ENCODE measurements around the gene C19orf25.

C19orf25 gene

DNA sequence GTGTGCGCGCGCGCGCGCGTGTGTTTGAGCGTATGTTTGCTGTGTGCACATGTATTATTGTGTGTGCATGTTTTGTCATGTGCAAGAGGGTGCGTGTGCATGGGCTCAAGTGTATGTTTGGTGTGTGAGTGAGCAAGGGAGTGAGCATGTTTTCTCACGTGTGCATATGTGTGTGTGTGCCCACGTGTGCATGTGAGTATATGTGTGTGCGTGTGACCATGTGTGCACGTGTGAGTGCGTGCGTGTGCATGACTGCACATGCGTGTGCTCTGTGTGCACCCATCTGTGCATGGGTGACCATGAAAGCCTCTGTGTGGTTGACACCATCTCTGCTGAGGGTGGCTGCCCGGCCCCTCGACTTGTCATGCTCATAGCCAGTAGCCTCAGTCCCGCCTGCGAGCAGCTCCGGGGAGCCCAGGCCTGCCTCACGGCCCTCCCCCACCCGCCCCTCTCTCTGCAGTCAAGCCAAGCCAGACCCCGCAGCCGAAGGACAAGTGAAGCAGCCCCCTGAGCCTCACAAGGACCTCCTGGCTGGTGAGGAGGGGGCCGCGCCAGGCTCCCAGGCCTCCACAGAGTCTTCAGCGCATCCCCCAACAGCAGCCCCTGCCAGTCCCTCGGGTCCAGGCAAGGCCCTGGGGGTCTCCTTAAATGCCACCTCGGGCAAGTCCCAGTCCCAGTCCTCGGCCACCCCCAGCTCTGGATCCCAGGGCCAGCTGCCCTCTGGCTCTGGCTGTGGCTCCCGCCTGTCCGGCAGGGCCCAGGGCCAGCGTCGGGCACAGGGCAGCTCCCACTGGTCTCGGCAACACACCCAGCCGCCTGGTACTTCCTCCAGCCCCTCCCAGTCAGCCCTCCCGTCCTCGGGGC is 17.9 kb upstream of the C19orf25 start:
- no peak for DNase-seq (ENCODE audit: low read depth, low spot score)

DNA sequence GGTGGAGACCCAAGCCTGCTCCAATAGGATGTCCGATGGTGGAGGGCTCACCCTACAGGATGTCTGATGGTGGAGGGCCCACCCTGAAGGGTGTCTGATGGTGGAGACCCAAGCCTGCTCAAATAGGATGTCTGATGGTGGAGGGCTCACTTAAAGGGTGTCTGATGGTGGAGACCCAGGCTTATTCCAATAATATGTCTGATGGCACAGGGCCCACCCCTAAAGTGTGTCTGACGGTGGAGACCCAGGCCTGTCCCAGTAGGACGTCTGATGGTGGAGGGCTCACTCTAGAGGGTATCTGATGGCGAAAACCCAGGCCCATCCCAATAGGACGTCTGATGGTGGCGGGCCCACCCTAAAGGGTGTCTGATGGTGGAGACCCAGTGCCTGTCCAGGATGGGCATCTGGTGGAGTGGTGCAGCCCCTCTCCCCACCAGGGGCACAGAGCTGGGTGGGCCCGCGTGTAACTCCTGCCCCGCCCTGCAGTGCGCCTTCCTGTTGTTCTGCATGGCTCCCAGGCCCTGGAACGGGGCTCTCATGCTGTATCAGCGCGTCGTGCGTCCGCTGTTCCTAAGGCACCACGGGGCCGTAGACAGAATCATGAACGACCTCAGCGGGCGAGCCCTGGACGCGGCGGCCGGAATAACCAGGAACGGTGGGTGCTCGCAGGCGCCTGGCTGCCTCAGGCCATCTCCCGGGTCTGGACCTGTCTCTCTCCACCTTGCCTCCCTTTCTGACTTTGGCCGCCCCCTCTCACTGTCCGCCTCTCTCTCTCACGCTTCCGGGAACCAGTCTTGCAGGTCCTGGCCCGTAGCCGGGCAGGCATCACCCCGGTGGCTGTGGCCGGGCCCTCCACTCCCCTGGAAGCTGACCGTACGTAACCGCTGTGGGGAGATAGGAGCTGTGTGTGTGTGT is 17.0 kb upstream of the C19orf25 start:
- no peak for DNase-seq (ENCODE audit: low read depth, low spot score)

DNA sequence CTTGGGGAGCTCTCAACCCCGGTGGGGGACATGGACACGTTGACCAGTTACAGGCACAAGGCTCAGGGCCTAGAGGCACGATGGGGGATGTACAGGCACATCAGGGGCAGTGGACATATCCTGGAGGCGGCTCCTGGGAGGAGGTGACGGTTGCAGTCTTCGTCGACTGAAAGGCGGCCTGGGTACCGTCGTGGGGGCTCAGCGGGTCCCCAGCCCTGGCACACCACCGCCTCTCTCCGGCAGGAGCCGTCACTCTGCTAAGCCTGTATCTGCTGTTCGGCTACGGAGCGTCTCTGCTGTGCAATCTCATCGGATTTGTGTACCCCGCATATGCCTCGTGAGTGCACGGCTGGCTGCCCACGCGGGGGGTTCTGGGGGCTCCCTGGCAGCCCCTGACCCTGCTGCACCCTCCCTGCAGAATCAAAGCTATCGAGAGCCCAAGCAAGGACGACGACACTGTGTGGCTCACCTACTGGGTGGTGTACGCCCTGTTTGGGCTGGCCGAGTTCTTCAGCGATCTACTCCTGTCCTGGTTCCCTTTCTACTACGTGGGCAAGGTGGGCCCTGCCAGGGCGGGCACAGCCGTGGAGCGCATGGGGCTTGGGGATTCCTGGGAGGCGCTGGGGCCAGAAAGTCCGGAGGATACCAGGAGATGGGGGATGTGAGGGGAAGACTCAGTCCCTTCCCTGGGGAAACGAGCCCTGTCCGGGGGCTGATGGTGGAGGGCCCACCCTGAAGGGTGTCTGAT is 16.2 kb upstream of the C19orf25 start:
- no peak for DNase-seq (ENCODE audit: low read depth, low spot score)

DNA sequence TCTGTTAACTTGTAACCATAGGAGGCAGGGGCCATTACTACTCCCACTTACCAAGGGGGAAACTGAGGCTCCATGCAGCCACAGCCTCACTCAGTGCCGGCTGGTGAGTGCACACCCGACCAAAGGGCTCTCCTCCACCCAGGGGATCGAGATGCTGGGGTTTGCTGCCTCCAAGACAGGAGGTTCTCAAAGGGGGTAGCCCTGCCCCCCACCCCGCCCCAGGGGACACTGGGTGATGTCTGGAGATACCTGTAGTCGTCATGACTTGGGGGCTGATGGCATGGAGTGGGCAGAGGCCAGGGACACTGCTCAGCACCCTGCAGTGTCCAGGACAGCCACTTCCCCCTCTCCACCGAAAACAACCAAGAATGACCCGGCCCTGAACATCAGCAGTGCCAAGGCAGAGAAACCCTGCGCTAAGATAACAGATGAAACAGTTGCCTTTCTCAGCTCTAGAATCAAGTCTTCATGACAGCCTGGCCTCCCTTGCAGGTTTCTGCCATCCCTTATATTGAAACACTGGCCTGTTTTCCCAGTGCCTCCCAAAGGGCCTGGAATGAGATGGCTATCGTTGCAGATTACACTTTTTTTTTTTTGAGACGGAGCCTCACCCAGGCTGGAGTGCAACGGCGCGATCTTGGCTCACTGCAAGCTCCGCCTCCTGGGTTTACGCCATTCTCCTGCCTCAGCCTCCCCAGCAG is 15.2 kb upstream of the C19orf25 start:
- DNase-seq (ENCODE audit: low read depth, low spot score), result no peak

DNA sequence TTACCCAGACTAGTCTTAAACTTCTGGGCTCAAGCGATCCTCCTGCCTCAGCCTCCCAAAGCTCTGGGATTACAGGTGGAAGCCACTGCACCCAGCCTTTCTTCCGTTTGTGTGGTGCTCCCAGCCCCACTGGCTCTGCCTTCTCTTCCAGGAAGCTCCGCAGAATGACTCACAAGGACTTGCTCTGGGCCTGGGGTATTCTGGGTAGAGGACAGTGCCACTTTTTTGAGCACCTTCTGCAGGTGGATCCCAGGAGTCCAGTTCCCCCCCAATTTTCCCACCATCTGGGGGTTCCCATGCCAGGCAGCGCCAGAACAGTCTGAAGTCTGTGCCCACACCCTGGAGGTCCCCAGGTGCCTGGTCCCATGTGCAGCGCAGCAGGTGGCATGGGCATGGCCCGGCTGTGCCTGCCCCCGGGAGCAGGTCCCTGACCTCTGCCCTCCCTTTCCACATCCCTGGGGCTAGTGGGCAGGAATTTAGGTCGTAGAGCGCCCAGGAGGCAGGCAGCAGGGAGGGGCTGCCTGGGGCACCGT is 13.5 kb upstream of the C19orf25 start:
- no peak for DNase-seq (ENCODE audit: low read depth, low spot score)

DNA sequence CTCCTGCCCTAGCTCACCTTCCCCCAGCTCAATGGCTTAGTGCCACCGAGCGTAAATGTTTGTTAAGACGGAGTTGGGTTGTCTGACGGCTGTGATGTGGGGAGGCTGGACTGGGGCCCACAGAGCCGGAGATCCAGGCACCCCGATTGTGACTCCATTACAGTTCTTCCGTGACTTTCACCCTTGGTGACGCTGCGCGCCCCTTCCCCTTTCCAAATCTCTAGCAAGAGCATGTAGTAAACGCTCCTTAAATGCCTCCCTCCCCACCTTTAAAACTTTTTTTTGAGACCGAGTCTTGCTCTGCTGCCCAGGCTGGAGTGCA is 12.8 kb upstream of the C19orf25 start:
- DNase-seq (ENCODE audit: low read depth, low spot score), result no peak

DNA sequence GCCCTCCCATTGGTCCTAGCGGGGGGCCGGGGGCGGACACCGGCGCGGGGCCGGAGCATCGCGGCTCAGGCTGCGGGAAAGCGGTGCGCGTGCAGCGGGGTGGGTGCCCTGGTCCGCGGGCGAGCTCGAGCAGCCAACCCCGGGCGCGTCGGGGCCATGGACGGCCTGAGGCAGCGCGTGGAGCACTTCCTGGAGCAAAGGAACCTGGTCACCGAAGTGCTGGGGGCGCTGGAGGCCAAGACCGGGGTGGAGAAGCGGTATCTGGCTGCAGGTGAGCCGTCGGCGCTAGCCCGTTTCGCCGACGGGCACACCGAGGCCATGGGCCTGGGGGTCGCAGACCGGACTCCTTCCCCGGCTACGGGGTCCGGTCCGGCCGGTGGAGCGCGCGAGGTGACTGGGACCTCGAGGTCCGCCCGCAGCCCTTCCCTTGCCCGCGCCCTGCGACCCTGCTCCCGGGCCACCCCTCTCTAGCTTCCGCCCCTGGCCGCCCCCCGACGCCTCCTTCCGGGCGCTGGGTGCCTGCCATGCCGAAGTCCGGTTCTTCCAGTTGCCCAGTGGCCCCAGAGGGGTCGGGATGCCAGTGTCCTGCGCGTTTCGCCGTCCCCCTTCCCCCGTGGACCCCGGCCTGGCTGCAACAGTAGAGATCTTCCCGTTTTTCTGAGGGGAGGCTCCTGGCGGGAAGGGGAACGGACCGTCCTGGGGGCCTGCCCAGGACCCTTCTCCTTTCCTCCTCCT is 12.3 kb upstream of the C19orf25 start, which contains the start of gene REEP6:
Gene REEP6 (plus strand): TSS at position 68 of the 735 bp plus-strand sequence. CDS start 89 bp downstream, at position 157.
- DNase-seq (ENCODE audit: low read depth, low spot score), result no peak

DNA sequence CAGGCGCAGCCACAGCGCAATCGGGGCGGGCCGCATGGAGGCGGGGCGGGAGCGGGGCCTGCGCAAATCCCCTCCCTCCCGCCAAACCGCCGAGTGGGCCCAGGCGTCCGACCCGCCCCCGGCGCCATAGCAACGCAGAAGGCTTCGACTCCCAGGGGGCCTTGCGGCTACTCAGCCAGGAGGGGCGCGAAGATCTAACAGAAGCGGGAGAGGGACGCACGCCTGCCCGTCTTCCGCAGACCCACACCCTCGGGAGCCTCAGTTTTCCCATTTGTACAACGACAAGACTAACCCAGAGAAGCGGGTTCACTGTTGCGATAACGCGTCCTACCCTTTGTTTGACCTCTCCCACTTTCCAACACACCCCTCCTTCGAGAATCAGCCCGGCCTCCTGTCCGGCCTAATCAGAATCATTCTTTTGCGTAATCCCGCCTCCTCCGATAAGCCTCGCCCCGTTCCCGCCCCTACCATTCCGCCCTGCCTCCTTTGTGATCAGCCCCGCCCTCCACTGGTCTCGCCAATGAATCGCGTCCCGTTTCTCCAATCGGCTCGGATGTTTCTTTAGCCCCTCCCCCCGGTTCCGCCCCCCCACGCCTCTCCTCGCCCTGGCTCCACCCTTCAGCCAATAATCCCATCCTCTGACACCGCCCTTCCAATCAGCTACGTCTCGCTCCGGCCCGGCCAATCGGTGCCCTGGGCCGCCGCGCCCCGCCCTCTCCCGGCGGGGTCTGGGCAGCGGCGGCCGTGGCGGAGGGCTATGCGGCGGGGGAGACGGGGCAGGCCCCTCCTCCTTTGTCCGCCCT is 11.5 kb upstream of the C19orf25 start, which contains the start of gene PCSK4:
Gene PCSK4 (minus strand): TSS at position 40 of the 803 bp plus-strand sequence. CDS start 4 bp downstream, at position 36.
- DNase-seq (ENCODE audit: low read depth, low spot score), result peak; percentile 99

DNA sequence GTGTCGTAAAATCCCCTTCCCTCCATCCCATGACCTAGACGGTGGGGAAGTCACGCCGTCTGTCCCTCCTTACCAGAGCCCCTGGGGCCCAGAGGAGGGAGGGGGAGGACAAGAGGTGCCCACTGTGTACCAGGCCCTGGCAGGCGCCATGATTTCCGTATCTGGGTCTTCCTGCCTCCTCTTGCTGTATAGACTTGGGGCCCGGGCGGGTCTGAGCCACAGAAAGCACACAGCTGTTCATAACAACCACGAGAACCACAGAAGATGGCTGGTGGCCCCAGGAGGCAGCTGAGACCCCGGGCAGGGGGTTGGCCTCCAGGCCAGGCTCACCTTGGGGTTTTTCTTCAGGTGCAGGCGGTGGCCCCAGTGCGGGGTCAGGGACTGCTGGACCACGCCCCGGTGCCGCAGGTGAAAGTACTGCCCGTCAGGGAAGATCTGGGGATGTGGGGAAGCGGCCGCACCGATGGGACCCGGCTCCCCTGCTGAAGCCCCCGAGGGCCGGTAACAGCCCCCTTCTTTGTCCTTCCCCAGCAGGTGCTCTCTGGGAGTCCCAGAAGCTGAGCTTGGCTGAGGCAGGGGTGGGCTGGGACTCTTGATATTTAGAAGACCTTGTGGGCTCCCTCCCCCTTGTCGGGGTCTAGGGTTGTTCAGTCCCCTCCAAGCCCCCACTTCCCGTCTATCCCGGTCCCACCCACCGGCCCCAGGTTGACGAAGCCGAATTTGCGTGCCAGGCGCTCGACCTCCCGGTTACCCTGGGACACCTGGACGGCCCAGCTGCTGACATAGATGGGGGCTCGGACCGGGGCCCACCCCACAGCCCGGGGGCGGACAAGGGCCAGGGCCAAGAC is 10.7 kb upstream of the C19orf25 start:
- no peak for DNase-seq (ENCODE audit: low read depth, low spot score)

DNA sequence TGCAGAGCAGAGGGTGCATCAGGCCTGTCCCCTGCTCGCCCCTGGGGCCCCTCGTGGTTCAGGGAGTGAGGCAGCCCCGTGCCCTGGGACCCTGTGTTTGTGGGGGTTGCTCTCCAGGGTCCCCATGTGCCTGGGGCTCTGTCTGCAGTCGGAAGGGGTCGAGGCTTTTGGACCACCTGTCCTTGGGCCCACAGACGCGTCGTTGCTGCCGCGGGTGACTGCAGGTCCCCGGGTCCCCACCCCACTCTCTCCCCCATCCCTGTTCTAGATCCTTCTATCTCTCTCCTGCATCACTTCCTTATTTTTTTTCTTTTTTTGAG is 9.2 kb upstream of the C19orf25 start:
- no peak for DNase-seq (ENCODE audit: low read depth, low spot score)

DNA sequence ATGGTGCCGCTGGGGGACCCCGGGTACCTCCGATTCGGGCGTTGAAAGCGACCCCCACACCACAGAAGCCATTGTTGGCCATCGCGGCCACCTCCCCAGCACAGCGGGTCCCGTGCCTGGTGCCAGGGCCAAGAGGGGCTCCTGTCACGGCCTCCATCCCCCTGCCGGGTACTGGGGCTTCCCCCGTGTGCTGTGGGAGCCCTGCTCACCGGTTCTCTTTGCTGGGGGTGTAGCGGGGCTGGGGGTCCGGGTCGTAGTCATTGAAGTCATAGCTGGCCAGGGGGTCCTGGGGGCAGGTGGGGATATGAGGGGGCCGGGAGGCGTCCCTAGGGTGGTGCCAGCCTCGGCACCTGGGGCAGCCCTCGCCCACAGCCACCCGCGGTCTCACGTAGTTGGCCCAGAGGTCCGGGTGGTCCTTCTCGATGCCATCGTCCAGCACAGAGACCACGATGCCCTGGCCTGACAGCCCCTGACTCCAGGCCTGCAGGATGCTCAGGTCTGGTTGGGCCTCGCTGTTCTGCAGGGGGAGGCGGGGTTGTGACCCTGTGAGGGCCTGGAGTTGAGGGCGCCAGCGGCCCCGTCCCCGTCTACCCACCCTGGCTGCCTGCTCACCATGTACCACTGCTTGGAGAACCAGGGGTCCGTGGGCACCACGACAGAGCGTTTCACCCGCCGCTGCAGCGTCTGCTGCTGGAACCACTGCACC is 8.7 kb upstream of the C19orf25 start:
- no peak for DNase-seq (ENCODE audit: low read depth, low spot score)

DNA sequence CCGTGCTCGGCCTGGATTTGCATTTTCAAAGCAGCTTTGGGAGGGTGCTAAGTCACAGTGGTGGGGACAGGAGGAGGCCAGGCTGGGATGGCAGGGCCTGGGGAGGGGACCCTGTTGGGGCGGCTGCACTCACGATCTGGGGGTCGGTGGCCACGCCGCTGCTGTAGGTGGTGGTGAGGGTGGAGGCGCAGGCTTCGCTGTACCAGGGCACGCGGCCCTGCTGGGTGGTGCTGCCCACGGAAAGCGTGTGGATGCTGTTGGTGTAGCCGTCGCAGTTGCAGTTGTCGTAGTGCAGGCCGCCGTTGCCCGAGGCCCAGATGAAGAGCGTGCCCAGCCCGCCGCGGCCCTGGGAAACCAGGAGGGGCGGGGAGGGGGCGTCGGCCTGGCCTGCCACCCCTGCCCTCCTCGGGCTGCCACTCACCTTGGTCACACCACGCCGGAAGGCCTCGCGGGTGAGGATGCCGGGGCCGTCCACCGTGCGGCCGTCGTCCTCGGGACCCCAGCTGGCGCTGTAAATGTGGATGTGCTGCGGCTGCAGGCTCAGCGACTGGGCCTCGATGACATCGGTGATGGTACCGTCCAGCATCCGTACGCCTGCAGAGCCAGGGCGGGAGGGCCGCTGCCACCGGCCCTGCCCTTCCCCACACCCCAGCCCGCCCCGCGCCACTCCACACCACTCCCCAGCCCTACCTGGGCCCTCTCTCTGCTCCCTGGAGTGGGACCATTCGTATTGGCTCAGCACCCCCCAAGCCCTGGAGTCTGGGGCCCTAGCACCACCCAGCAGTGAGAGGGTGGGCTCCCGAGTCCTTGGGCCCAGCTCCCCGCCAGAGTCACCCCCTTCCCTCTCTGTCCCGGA is 7.9 kb upstream of the C19orf25 start:
- no peak for DNase-seq (ENCODE audit: low read depth, low spot score)

DNA sequence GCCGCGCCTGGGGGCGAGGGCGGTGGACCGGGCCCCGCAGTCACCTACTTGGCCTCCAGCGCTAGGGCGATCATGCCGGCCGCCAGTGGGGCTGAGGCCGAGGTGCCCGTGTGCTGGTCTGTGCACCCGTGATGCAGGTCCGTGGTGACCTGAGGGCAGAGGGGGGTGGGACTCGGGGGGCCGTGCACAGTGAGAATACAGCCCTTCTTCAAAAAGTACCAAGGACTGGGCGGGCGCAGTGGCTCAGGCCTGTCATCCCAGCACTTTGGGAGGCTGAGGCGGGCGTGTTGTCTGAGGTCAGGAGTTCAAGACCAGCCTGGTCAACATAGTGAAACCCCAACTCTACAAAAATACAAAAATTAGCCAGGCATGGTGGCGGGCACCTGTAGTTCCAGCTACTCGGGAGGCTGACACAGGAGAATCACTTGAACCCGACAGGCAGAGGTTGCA is 5.0 kb upstream of the C19orf25 start:
- no peak for DNase-seq (ENCODE audit: low read depth, low spot score)

DNA sequence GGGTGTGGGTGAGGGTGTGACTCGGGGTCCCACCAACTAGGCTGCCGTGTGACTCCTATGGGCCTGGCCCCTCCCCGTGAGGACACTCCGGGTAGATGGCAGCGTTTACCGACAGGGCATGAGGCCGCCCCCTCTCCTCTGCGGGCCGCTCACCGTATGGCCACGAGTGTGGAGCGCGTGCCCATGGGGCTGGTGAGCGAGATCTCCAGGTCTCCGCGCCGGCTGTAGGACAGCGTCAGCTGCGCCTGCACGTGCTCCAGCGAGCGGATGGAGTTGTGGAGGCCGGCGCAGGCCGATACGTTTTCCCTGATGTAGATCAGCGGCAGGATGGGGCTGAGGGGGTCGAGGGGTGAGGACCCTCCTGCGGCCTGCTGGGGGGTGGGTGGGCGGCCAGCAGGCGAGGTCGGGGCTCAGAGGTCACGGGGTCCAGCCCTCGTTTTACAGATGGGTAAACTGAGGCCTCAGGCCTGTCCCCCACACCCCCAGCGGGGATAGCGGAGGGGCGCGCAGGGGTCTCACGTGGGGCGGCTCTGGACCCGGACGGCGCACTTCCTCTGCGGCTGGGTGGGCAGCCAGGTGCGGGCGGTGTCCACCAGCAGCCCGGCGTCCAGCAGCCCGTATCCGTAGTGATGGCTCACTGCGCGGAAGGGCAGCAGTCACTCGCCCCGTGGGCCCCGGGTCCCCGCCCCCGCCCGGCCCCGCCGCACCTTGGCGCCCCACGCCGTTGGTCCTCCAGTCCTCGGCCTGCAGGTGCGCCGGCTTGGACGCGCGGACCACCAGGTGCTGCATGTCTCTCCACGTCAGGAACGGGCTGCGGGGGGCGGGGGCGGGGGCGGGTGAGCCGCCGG is 4.3 kb upstream of the C19orf25 start:
- no peak for DNase-seq (ENCODE audit: low read depth, low spot score)

DNA sequence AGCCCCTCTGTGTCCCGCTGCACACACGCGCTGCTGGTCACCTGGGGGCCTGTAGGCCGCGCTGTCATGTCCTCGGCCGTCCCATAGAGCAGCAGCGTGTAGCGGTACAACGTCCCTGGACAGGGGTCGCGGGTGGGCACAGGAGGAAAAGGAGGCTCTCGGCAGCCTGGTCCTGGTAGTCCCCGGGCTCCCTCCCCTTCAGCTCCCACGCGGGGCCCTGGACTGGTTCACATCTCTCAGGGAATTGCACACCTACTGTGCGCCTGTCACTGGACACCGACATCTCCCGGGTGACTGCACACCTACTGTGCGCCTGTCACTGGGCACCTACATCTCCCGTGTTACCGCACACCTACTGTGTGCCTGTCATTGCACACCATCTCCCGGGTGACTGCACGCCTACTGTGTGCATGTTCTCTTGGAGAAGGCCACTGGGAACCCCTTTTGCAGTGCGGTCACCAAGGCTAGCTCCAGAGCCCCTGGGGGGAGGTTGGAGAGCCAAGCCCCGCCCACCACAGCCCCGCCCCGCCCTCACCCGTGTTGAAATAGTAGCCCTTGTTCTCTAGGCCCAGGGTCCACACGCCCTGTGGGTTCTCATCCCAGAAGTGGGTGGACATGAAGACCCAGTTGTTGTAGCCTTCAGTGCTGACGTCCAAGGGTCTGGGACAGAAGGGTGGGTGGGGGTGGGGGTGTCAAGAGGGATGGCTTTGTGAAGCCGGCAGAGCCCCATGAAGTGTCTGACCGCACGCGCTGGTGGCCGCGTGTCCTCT is 3.5 kb upstream of the C19orf25 start:
- DNase-seq (ENCODE audit: low read depth, low spot score), result no peak

All from astrocyte of the hippocampus (primary cell).